ENCODE measurements around the gene AJAP1. TPM values are rescaled to one million over a fixed set of nuclear protein-coding genes. Genes with fewer than 3 reads are reported as not detected.

The AJAP1 gene
- total RNA-seq, 1 donor from 2014 or later = 6.9 TPM

- Histone ChIP-seq H3K4me1 (no peaks in the 10 kb centered on the region), H3K36me3 (no peaks in the 10 kb centered on the region), H3K27ac (no peak overlapping the region), H3K27me3 (no peaks in the 10 kb centered on the region), H3K4me3 (no peak overlapping the region), H3K9me3 (no peaks in the 10 kb centered on the region)
- DNase-seq (ENCODE audit: low spot score in 2 of 2) = no peak
- TF ChIP-seq, protein P1, sequence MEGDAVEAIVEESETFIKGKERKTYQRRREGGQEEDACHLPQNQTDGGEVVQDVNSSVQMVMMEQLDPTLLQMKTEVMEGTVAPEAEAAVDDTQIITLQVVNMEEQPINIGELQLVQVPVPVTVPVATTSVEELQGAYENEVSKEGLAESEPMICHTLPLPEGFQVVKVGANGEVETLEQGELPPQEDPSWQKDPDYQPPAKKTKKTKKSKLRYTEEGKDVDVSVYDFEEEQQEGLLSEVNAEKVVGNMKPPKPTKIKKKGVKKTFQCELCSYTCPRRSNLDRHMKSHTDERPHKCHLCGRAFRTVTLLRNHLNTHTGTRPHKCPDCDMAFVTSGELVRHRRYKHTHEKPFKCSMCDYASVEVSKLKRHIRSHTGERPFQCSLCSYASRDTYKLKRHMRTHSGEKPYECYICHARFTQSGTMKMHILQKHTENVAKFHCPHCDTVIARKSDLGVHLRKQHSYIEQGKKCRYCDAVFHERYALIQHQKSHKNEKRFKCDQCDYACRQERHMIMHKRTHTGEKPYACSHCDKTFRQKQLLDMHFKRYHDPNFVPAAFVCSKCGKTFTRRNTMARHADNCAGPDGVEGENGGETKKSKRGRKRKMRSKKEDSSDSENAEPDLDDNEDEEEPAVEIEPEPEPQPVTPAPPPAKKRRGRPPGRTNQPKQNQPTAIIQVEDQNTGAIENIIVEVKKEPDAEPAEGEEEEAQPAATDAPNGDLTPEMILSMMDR (IDR thresholded peaks at IDR 0.05) = no peak
- intact Hi-C loops (cut with DNase I) = no loop called here
These were observed 27.7 kb upstream of the AJAP1 start for GRCh38 chr1:4626560-4627319.

GRCh38 chr1:4627353-4627752 lies 27.1 kb upstream of the AJAP1 start:
- no peak for DNase-seq (ENCODE audit: low spot score in 2 of 2)
- TF ChIP-seq, protein P1 (IDR thresholded peaks at IDR 0.05) = no peak
- intact Hi-C loops (cut with DNase I) = no loop called here

DNA sequence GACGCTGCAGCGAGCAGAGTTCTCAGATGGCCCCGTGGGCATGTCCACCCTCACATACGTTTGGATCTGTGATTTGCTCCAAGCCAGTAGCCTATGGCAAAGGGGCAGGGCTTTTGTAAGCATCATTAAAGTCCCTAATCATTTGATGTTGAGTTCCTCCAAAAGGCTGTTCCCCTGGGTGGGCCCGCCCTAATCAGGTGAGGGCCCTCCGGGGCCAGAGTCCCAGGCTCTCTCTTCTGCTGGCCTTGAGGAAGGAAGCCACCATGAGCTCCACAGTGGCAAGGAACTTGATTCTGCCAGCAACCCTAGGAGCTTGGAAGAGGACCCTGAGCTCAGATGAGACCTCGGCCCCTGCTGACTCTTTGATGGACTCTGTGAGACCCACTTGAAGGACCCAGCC lies 25.4 kb upstream of the AJAP1 start:
- no peak for DNase-seq (ENCODE audit: low spot score in 2 of 2)
- TF ChIP-seq, protein P1 (IDR thresholded peaks at IDR 0.05) = no peak

More at GRCh38 chr1:4627353-4627752, 27.1 kb upstream of the AJAP1 start:
- H3K9me3 ChIP-seq = no peaks in the 10 kb centered on the region
- no peaks in the 10 kb centered on the region for H3K27me3 ChIP-seq
- H3K4me1 ChIP-seq = no peaks in the 10 kb centered on the region
- no peak overlapping the region for H3K4me3 ChIP-seq
- H3K36me3 ChIP-seq = no peaks in the 10 kb centered on the region
- no peak overlapping the region for H3K27ac ChIP-seq

DNA sequence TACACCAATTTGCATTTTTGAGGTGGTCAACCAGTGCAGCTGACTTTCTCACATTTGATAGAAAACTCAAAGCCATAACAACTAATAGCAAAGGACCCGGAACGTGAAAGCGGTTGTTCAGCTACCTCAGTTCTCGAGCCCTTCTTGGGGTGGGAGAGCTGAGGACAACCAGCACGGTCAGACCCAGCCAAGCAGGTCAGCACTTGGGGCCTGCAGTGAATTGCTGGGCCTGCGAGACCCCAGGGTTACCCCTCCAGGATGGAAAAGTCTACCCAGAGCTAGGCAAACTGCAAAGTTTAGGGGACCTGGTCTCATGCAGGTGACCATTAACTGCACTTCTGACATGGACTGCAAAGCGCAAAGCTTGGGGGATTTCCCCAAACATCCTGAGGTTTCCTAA lies 23.8 kb upstream of the AJAP1 start:
- H3K4me1 ChIP-seq = no peaks in the 10 kb centered on the region
- TF ChIP-seq, protein P1 (IDR thresholded peaks at IDR 0.05) = no peak
- no peak for DNase-seq (ENCODE audit: low spot score in 2 of 2)
- H3K27ac ChIP-seq = no peak overlapping the region
- no peak overlapping the region for H3K4me3 ChIP-seq
- intact Hi-C loops (cut with DNase I) = no loop called here
- no peaks in the 10 kb centered on the region for H3K9me3 ChIP-seq
- no peaks in the 10 kb centered on the region for H3K36me3 ChIP-seq
- H3K27me3 ChIP-seq = no peaks in the 10 kb centered on the region

More for the DNA sequence above, 25.4 kb upstream of the AJAP1 start:
- Histone ChIP-seq H3K4me1 (no peaks in the 10 kb centered on the region), H3K4me3 (no peak overlapping the region), H3K27me3 (no peaks in the 10 kb centered on the region), H3K9me3 (no peaks in the 10 kb centered on the region), H3K36me3 (no peaks in the 10 kb centered on the region), H3K27ac (no peak overlapping the region)
- intact Hi-C loops (cut with DNase I) = no loop called here

- Histone ChIP-seq H3K36me3 (no peaks in the 10 kb centered on the region), H3K9me3 (no peaks in the 10 kb centered on the region), H3K27me3 (no peaks in the 10 kb centered on the region), H3K27ac (no peak overlapping the region), H3K4me3 (no peak overlapping the region), H3K4me1 (no peaks in the 10 kb centered on the region)
- TF ChIP-seq, protein P1 (IDR thresholded peaks at IDR 0.05) = no peak
- no peak for DNase-seq (ENCODE audit: low spot score in 2 of 2)
- intact Hi-C loops (cut with DNase I) = no loop called here
These were observed 23.1 kb upstream of the AJAP1 start for GRCh38 chr1:4631321-4631720.

Measured in ascending aorta (tissue), 2 donors.